HG02798 (cell line): ENCODE results near the gene L3MBTL4.
"Not testable (repeated sequence)": the region's sequence is repeated elsewhere in the genome, so short reads cannot be mapped to it uniquely, and the experiment has no call there.

Experiments
- ATAC-seq: cut with Tn5 transposase; IDR thresholded peaks from one replicate; pipeline ENCODE4 v1.9.1; 2021; ENCODE audit warnings: mild to moderate bottlenecking; ENCODE audit not compliant: unreplicated experiment, poor library complexity

Gene L3MBTL4

GRCh38 chr18:6259324-6259723, 155.4 kb downstream of the L3MBTL4 start:
- ATAC-seq = not testable (repeated sequence)

DNA sequence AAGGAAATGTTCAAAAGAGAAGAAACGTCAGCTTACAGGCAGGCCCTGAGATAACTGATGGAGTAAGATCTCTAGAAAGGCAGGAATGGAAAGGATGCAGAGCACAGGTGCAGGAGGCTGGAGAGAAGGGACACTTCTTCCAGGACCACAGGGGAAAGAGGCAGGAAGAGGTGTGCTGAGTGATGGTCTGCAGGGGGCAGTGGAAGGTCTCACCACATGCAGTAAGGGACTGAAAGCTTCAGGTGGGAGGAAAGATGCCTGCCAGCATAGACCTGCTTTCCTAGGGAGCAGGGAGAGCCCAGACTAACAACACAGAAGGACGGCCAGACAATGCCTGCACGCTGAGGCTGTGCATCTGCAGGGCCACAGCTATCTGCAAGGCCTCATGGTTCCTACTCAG, 156.8 kb downstream of the L3MBTL4 start:
- ATAC-seq = no peak

DNA sequence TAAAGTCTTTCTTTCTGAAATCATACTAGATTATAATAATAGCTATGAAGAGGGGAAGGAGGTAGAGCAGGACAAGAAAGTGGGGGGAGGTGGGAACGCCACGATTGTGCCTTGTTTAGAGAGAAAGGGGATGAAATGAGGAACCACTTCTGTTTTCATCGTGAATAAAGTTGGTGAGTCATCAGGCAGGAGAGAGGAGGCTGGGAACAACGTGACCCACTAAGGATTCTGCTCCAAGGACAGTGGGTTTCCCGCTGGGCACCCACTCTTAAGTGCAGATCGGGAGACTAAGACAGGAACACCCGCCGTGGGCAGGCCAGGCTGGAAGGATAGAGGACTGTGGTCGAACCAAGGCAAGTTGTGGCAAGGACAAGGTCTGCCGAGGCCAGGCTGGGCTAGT, 158.2 kb downstream of the L3MBTL4 start:
- no peak for ATAC-seq

DNA sequence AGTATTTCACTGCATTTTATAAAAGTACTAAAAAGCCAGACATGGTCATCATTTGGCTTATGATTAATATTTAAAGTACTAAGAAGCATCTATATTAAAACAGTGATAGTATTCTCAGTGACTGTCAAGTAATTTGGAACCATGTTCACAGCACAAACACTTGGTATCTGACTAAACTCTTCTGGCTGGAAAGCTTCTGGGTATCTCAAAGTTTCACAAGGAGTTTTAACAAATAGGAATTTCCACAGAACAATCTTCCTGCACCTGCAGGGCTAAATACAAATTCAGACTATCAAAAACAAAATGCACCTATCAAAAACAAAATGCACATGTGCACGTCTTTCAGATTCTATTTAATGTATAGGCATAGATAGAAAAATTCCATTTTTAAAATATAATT, 158.8 kb downstream of the L3MBTL4 start:
- ATAC-seq = no peak

DNA sequence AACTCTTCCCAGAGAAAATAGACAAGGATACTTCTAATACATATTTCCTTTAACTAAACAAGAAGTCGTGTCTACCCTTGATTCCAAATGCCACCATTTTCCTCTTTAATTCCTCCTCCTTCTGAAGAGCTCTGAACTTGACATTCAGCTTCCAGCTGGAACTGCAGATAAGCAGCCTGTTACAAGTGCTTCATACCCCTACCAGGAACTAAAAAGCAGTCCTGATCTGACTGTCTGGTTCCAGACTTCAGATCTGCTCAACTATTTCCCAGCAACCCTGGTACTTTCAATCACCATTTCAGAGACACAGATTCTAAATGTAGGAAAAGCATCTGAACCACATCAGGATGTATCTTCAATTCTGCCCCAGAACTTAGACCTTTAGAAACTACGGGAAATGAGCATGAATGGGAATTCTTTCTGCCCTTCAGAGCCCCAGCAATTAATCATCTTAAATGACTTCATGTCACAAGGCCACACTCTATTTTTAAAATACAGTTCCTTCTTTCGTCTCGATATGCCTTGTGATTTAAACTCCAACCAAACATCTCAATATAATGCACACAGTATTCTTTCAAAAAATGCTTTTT, 159.5 kb downstream of the L3MBTL4 start:
- no peak for ATAC-seq

- no peak for ATAC-seq
Measured at GRCh38 chr18:6254456-6254855, 160.3 kb downstream of the L3MBTL4 start.

- ATAC-seq = no peak
Measured at GRCh38 chr18:6251084-6251483, 163.6 kb downstream of the L3MBTL4 start.

DNA sequence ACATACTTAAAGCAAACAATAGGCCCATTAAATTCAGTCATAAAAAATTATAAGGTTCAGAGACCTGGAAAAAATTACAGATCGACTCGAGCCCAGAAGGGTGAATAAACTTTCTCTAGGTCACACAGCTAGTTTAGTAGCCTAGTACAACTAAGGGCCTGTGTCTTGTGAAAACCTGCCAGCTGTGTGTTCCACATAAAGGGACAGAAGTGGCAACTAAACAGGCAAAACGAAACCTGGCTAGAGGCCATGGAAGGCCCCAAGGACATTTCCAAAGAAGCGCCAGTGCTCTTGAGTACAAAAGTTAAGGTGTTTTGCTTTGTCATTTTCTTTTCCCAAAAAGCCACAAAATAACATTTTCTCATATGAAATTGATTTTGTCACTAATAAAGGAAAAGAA, 164.9 kb downstream of the L3MBTL4 start:
- no peak for ATAC-seq

- ATAC-seq = peak; percentile 96
Measured at GRCh38 chr18:6249170-6249569, 165.5 kb downstream of the L3MBTL4 start.

GRCh38 chr18:6248017-6248416, 166.7 kb downstream of the L3MBTL4 start:
- no peak for ATAC-seq

DNA sequence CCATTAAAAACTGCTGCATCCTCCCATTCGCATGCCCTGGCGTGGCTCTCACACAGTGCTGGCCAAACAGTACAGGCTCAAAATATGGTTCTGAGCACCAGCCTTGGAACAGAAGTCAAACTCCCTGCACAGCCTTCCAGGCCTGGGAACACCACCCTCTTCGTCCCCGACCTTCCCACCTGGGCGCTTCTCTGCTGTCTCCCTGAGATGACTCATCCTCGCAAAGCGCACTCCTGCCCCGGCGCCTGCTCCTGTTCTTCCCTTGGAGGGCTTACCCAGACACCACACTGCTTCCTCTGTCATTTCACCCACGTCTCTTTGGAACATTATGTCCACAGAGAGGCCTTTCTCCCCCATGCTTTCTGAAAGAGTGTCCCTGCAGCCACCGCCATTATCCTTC, 172.7 kb downstream of the L3MBTL4 start:
- ATAC-seq = no peak

DNA sequence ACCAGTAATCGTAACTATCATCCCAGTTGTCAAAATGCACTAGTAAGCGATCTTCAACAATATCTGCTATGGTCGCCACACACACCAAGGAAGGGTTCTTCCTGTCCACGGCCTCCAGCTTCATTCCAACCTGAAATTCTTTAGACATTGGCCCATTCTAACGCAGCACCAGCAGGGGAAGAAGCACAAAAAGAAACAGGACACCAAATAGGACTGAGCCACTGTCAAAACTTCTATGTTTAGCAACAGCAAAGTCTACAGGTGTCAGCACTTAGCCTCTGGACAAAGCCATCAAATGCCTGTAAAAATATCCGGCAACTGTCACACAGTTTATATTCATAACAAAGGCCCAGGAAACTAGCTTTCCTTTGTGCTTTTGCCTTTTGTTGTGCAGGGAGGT, 175.0 kb downstream of the L3MBTL4 start:
- no peak for ATAC-seq

DNA sequence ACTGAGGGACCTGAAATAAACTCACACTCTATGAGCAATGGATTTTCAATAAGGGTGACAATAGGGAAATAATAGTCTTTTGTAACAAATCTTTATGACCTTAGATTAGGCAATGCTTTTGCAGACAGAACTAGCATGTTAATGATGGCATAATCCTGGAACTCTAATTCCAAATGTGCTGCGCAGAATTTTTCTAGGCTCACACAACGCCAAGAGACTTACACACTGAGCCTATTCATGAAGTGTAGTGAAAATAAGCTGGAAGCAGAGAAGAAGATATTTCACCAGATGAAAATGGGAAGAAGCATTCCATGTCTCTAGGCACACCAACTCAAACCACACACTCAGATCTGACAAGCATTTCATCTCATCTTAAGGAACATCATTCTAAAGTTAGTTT, 178.5 kb downstream of the L3MBTL4 start:
- ATAC-seq = no peak

- ATAC-seq = no peak
Measured at GRCh38 chr18:6222271-6222670, 192.4 kb downstream of the L3MBTL4 start.

DNA sequence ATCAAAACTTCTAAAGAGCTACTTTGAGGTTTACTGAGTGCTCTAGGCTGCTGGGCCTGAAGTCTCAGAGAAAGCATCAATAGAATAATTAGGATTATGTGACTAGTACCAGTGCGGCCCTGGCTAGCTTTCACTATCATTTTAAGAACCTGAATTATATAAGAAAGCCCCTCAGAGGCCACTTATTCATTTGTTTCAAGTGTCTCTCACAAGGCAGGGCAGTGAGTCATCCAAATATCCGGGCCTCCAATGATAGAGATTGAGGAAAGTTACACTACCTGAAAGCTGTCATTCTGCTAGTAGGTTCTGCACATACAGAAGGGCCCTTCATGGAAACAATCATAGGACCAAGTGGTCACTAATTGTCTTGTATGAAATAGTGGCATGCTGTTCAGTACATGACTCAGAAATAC, 193.1 kb downstream of the L3MBTL4 start:
- no peak for ATAC-seq

DNA sequence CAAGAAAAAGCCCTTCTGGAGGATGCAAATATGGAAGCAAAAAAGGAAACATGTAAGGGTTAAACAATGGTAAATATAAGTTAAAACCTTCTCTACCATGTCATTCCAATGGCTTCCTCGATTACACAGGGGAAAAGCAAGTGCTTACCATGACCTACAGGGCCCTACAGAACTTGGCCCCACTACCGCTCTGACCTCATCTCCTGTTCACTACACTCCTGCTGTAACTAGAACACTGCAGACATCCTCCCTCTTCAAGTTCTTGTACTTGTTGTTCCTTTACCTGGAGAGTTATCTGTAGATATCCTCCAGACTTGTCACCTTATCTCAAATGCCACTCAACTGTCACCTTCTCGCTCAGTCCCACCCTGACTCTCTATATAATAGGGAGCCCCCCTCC, 194.6 kb downstream of the L3MBTL4 start:
- no peak for ATAC-seq

- ATAC-seq = no peak
Measured at GRCh38 chr18:6219116-6219717, 195.5 kb downstream of the L3MBTL4 start.

DNA sequence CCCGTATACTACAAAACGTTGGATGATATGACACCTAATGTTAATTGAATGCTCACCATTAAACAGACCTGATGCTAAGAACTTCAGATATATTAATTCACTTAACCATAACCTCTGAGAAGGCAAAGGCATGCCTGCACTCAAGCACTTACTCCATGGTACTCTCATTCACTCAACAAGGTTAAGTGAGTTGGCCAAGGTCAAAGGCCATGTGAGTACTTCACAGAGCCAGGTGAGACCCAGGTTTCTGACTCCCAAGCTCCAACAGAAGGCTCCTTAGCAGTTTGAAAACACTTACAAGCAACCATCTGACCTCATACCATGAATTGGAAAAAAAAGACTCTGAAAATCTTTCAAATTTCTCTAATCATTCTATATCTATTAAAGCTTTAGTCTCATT, 198.8 kb downstream of the L3MBTL4 start:
- ATAC-seq = no peak

DNA sequence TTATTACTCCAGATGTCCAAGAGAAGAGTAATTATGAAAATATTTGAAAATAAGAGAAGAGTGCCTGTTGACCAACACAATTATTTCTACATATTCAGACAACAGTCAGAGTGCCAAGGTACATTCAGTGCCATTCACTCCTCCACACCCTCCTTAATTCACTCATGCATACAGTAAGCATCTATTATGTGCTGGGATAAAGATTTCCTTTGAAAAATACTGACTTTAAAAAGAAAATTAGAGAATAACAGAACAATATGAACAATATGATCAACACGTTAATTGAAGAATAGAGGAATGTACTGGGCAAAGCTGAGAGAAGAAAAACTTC, 203.6 kb downstream of the L3MBTL4 start:
- ATAC-seq = no peak

- ATAC-seq = no peak
Measured at GRCh38 chr18:6210349-6211173, 204.2 kb downstream of the L3MBTL4 start.

DNA sequence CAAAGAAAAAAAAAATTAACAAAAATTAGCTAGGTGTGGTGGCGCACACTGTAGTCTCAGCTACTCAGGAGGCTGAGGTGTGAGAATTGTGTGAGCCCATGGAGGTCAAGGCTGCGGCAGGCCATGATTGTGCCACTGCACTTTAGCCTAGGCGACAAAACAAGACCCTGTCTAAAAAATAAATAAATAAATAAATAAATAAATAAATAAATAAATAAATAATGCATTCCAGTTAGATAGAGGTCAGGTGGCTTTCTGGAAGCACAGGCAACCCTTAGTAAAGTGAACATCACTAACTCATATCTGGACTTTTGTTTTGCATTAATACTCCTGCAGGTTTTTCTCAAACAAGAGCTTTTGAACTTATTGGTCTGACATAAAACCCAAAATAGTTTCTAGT, 206.8 kb downstream of the L3MBTL4 start:
- ATAC-seq = no peak

DNA sequence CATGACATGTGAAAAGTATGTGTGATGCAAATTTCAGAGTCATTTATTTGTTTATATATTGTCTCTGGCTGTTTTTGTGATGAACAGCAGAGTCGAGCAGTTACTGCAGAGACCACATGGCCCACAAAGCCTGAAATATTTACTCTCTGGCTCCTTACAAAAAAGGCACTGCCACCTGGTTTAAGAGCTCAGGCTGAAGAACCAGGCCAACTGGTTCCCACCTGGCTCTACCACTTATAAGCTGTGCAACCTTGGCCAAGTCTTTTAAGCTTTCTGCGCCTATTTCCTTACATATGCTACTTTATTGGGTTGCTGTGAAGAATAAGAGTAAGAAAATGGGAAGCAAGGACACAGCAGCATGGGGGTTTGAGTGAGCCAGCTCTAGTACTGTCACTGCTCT, 207.6 kb downstream of the L3MBTL4 start:
- no peak for ATAC-seq
